ENCODE data around the gene NOL4L. TPM values are rescaled to one million over a fixed set of nuclear protein-coding genes. Genes with fewer than 3 reads are reported as not detected.

Gene NOL4L
- total and polyA plus RNA-seq, 8 donors = 3.8 to 54.0 (median 15.0) TPM

DNA sequence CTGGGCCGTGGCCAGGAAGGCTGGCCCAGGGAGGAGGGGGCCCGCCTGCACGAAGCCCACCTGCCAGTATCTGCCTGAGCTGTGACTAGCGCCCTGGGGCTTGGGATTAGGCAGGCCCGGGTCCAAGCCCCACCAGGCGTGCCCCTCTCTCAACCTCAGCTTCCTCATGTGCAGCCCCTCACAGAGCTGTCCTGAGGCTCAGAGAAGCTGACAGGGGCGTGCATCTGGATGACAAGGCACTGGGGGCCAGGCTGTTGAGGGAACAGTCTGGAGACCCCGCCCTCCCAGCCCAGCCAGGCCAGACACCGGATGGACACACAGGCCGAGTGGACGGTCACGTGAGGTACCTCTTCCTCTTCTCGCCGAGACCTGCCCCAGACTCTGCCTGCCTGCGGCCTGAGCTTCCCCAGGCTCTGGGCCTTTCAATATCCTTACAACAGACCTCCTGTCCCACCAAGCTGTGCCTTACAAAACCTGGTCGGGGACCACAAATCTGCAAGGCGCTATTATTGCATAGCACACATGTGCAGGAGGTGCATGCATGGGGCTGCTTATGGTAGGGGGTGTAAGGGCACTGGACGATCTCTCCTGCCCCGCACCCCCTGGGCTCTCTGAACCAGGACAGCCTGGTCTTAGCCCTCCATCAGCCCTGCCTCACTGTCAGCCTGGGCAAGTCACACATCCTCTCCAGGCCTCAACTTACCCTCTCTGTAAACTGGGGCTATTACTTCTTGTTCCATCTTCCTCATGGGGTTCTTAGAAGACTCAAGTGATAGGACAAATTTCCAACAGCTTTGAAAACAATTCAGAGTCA is 20.0 kb downstream of the NOL4L start:
- H3K27ac ChIP-seq = peak overlapping the region in 1 of 5 donors; percentile 47
- TF ChIP-seq POLR2AphosphoS5 (IDR thresholded peaks at IDR 0.05) (no peak), CTCF (IDR thresholded peaks at IDR 0.05) (no peak), EP300 (IDR thresholded peaks at IDR 0.05) (no peak), POLR2A (IDR thresholded peaks at IDR 0.05) (no peak)
- DNase-seq = peak in 1 of 2 donors; percentile 58

GRCh38 chr20:32564440-32564839 is 20.7 kb downstream of the NOL4L start:
- Histone ChIP-seq H3K27ac (peak overlapping the region in 1 of 5 donors; percentile 47), H3K4me3 (no peak overlapping the region), H3K4me1 (peaks cover 0 to 9% (median 4%) of the 10 kb centered on the region in 4 donors), H3K36me3 (no peaks in the 10 kb centered on the region), H3K27me3 (peaks cover 0 to 11% (median 0%) of the 10 kb centered on the region in 3 donors), H3K9me3 (no peaks in the 10 kb centered on the region)
- TF ChIP-seq POLR2AphosphoS5 (IDR thresholded peaks at IDR 0.05) (no peak), POLR2A (IDR thresholded peaks at IDR 0.05) (no peak), EP300 (IDR thresholded peaks at IDR 0.05) (no peak), CTCF (IDR thresholded peaks at IDR 0.05) (no peak)
- 81 to 91% (median 87%) methylated on average over 6 of the region's 6 CpGs for WGBS, 5 donors
- DNase-seq = no peak
- intact Hi-C loops (cut with DNase I; ENCODE audit: low total_unique reads) = no loop called here

More for the DNA sequence above, 20.0 kb downstream of the NOL4L start:
- intact Hi-C loops (cut with DNase I; ENCODE audit: low total_unique reads) = no loop called here
- H3K4me1 ChIP-seq = peaks cover 0 to 10% (median 6%) of the 10 kb centered on the region in 4 donors
- no peaks in the 10 kb centered on the region for H3K9me3 ChIP-seq
- H3K4me3 ChIP-seq = no peak overlapping the region
- H3K36me3 ChIP-seq = no peaks in the 10 kb centered on the region
- peaks cover 0 to 5% (median 0%) of the 10 kb centered on the region in 3 donors for H3K27me3 ChIP-seq
- 72 to 79% (median 77%) methylated on average over 12 to 19 of the region's 19 CpGs for WGBS, 5 donors

GRCh38 chr20:32563311-32564272 is 21.5 kb downstream of the NOL4L start:
- 83 to 86% (median 83%) methylated on average over 22 to 25 of the region's 25 CpGs for WGBS, 5 donors

More at GRCh38 chr20:32563311-32564272, 21.5 kb downstream of the NOL4L start:
- no peak for DNase-seq
- Histone ChIP-seq H3K9me3 (no peaks in the 10 kb centered on the region), H3K27ac (no peak overlapping the region), H3K4me1 (peaks cover 0 to 9% (median 4%) of the 10 kb centered on the region in 4 donors), H3K27me3 (peaks cover 0 to 18% (median 0%) of the 10 kb centered on the region in 3 donors), H3K4me3 (no peak overlapping the region), H3K36me3 (no peaks in the 10 kb centered on the region)
- TF ChIP-seq POLR2A (IDR thresholded peaks at IDR 0.05) (no peak), EP300 (IDR thresholded peaks at IDR 0.05) (no peak), CTCF (IDR thresholded peaks at IDR 0.05) (no peak), POLR2AphosphoS5 (IDR thresholded peaks at IDR 0.05) (no peak)
- intact Hi-C loops (cut with DNase I; ENCODE audit: low total_unique reads) = no loop called here
